HepG2 (cell line): ENCODE measurements around the gene TMEM214. TPM values are rescaled to one million over a fixed set of nuclear protein-coding genes. Genes with fewer than 3 reads are reported as not detected.

Experiments
- ATF2 ChIP-seq: sonication (generic); formaldehyde crosslinking; IDR thresholded peaks from 2 replicates; pipeline ENCODE4 v1.4.0; 2020; ENCODE audit warnings: missing genetic modification reagents
- GRHL1 ChIP-seq: sonication (generic); formaldehyde crosslinking; conservative IDR thresholded peaks from 2 replicates; pipeline ENCODE4 v1.8.0; 2022; ENCODE audit warnings: missing genetic modification reagents
- JUND ChIP-seq: sonication (generic); formaldehyde crosslinking; IDR thresholded peaks from 2 replicates; pipeline ENCODE4 v1.8.0; 2022; ENCODE audit warnings: mild to moderate bottlenecking, missing genetic modification reagents
- MAZ ChIP-seq, 2 experiments: sonication (generic) in 1 of 2; formaldehyde crosslinking in 1 of 2; IDR thresholded peaks; 2 replicates each; pipeline versions ENCODE4 v1.5.0 to v1.6.1; 2012 to 2020; ENCODE audit warnings: low read depth in 2 of 2, mild to moderate bottlenecking in 2 of 2, borderline replicate concordance in 1 of 2, improper control_type of control experiment in 1 of 2, low read length in 1 of 2, missing genetic modification reagents in 1 of 2, moderate library complexity in 1 of 2
- NFIC ChIP-seq: IDR thresholded peaks from 2 replicates; pipeline ENCODE4 v1.6.1; 2012; ENCODE audit warnings: mild to moderate bottlenecking, low read length, inconsistent platforms
- RERE ChIP-seq: IDR thresholded peaks from 2 replicates; pipeline ENCODE4 v1.6.1; 2016; ENCODE audit warnings: low read depth, missing genetic modification reagents, missing compliant biosample characterization
- SPEN ChIP-seq: sonication (generic); formaldehyde crosslinking; IDR thresholded peaks from 2 replicates; pipeline ENCODE4 v1.5.1; 2020; ENCODE audit warnings: low read depth, mild to moderate bottlenecking, missing genetic modification reagents
- TFDP1 ChIP-seq: IDR thresholded peaks from 2 replicates; pipeline ENCODE4 v1.6.1; 2016; ENCODE audit warnings: missing compliant biosample characterization, missing genetic modification reagents, borderline replicate concordance
- ZBTB43 ChIP-seq: sonication (generic); formaldehyde crosslinking; conservative IDR thresholded peaks from 2 replicates; pipeline ENCODE4 v1.4.0; 2020; ENCODE audit warnings: missing genetic modification reagents
- ZNF414 ChIP-seq: sonication (generic); formaldehyde crosslinking; IDR thresholded peaks from 2 replicates; pipeline ENCODE4 v1.5.0; 2020; ENCODE audit warnings: missing genetic modification reagents
- ZNF530 ChIP-seq: sonication (generic); formaldehyde crosslinking; IDR thresholded peaks from 2 replicates; pipeline ENCODE4 v1.5.0; 2020; ENCODE audit warnings: low read depth, mild to moderate bottlenecking, missing genetic modification reagents
- ZNF788 ChIP-seq: sonication (generic); formaldehyde crosslinking; IDR thresholded peaks from 2 replicates; pipeline ENCODE4 v1.5.0; 2020; ENCODE audit warnings: mild to moderate bottlenecking, missing genetic modification reagents, borderline replicate concordance
- polyA plus RNA-seq, 8 experiments: library from polyadenylated mRNA; depleted of rRNA in 3 of 8; stranded (reverse) in 7 of 8; unstranded in 1 of 8; fragments of >200 nt; fragmentation: Illumina TruSeq in 4 of 8; extraction: Trizol in 4 of 8; gene quantifications; 2 replicates each; pipeline versions ENCODE4 v1.2.1 to v1.2.3, GENCODE V29; 2011 to 2016; ENCODE audit warnings: low read depth in 4 of 8, missing spikeins in 1 of 8, mixed read lengths in 1 of 8; ENCODE audit not compliant: insufficient read depth in 1 of 8
- total RNA-seq, 5 experiments: library from RNA; depleted of rRNA; stranded (reverse); fragments of >200 nt; fragmentation: Illumina TruSeq; extraction: Trizol; gene quantifications; 2 replicates each; pipeline ENCODE4 v1.2.3, GENCODE V29; 2016; ENCODE audit warnings: low read depth in 1 of 5

TMEM214 gene
- total and polyA plus RNA-seq, 2 of the 13 experiments (the other 11 are each of a cell fraction or from before 2014, with no cell fraction given): 58.3 to 132 TPM

- TF ChIP-seq MAZ (IDR thresholded peaks at IDR 0.05; ENCODE audit: borderline replicate concordance, low read depth, low read length) (peak; percentile 85; the same call in 1 of the 2 replicates), MAZ (CRISPR knock-in tag; IDR thresholded peaks at IDR 0.05; ENCODE audit: low read depth) (peak; percentile 71), SPEN (CRISPR knock-in tag) (peak; percentile 73; the same call in 1 of the 2 replicates), ATF2 (CRISPR knock-in tag) (no peak), GRHL1 (CRISPR knock-in tag) (no peak; the same call in 1 of the 2 replicates), JUND (CRISPR knock-in tag) (peak; percentile 59; the same call in 1 of the 2 replicates), NFIC (no peak), ZNF414 (CRISPR knock-in tag) (peak; percentile 55; the same call in 1 of the 2 replicates), ZNF530 (CRISPR knock-in tag) (no peak), RERE (0 out of 2 replicates have a peak, but pooled peaks have one; percentile 26), ZNF788 (CRISPR knock-in tag) (no peak; the same call in 1 of the 2 replicates), ZBTB43 (CRISPR knock-in tag) (no peak; the same call in 1 of the 2 replicates), TFDP1 (CRISPR knock-in tag) (peak; percentile 51; the same call in 1 of the 2 replicates)
Measured at GRCh38 chr2:27050281-27050995, 17.7 kb downstream of the TMEM214 start (continued).
